Suprapubic skin (tissue), 4 donors: ENCODE measurements around the gene HBS1L.

ENCODE experiments used
- CTCF ChIP-seq, 2 donors: fragments of 200-600 bp in 1 of 2; fragments of 450-650 bp in 1 of 2; sonication (generic) in 1 of 2; IDR thresholded peaks; one replicate each; pipeline ENCODE4 v1.5.1; 2016 to 2019; ENCODE audit warnings: antibody characterized with exemption in 2 of 2, mild to moderate bottlenecking in 1 of 2, moderate library complexity in 1 of 2
- EP300 ChIP-seq: sonication (generic); formaldehyde crosslinking; IDR thresholded peaks from one replicate; pipeline ENCODE4 v1.6.1; 2017; ENCODE audit warnings: antibody characterized with exemption
- POLR2A ChIP-seq, 2 donors: fragments of 450-650 bp; IDR thresholded peaks; one replicate each; pipeline ENCODE4 v1.6.1; 2017; ENCODE audit warnings: antibody characterized with exemption in 2 of 2, mild to moderate bottlenecking in 2 of 2, moderate library complexity in 2 of 2
- POLR2AphosphoS5 ChIP-seq, 3 donors: sonication (generic); formaldehyde crosslinking; IDR thresholded peaks; one replicate each; pipeline ENCODE4 v1.6.1; 2017; ENCODE audit warnings: antibody characterized with exemption in 3 of 3

GRCh38 chr6:135090819-135091218 lies 36.2 kb upstream of the HBS1L start:
- TF ChIP-seq EP300 (no peak), CTCF (IDR thresholded peaks at IDR 0.05) (no peak), POLR2A (IDR thresholded peaks at IDR 0.05) (no peak), POLR2AphosphoS5 (IDR thresholded peaks at IDR 0.05) (no peak)
